ENCODE results near the gene MLLT6. TPM values are rescaled to one million over a fixed set of nuclear protein-coding genes. Genes with fewer than 3 reads are reported as not detected.

MLLT6 gene
- total RNA-seq, 4 donors from 2014 or later: 62.7 to 83.6 (median 73.0) TPM

DNA sequence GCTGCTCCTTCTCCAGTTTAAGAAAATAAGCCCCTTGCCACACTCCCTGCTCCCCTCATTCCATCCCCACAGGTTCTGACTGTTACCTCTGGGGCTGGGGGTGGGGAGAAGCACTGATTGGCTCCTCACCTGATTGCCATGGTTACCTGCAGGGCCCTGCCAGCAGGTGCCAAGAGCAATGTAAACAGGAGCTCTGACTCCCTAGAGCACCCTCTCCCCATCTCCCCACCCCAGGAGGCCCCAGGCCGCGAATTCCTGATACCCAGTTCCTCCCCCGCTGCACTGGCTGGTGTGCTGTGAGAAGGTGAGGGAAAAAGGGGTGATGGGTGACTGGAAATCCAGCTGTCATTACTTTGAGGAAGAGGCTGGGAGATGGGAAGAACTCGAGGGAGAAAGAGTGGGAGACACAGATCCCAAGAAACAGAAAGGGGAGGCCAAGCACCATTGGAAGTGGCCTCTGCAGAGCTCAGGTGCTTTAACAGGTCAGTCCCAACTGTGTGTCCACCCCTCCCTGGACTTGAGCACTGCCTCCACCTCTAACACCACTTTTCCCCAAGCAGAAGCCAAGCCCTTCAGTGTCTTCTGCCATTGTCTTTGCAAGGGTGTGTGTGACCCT is 38.6 kb downstream of the MLLT6 start:
- Histone ChIP-seq H3K27me3 (no peaks in the 10 kb centered on the region), H3K36me3 (peaks cover 1 to 19% (median 15%) of the 10 kb centered on the region in 4 donors), H3K4me1 (peaks cover 58 to 81% (median 78%) of the 10 kb centered on the region in 4 donors), H3K27ac (replicated peaks in 1 of 4) (peak overlapping the region; percentile 81 to 89 (median 86)), H3K9me3 (no peaks in the 10 kb centered on the region), H3K4me3 (no peak overlapping the region)
- 77% methylated on average over 4 of the region's 4 CpGs for WGBS
- intact Hi-C loops (cut with DNase I): no loop called here
- no peak for DNase-seq (ENCODE audit: extremely low spot score)
- TF ChIP-seq POLR2A (IDR thresholded peaks at IDR 0.05; ENCODE audit: low read depth): no peak
- no peak for TF ChIP-seq EP300 (IDR thresholded peaks at IDR 0.05)
- no peak for TF ChIP-seq CTCF (IDR thresholded peaks at IDR 0.05)
- TF ChIP-seq POLR2AphosphoS5 (IDR thresholded peaks at IDR 0.05): no peak

- intact Hi-C loops (cut with DNase I): loop anchor here (5.0 kb wide), 1 partner anchor 43 kb away; no protein-coding TSS in a partner anchor
- peak overlapping the region in 3 of 4 donors; percentile 89 to 97 (median 92) for H3K27ac ChIP-seq (replicated peaks in 1 of 4)
Measured at GRCh38 chr17:38745545-38745944, 40.5 kb downstream of the MLLT6 start.

GRCh38 chr17:38746004-38746848 is 41.2 kb downstream of the MLLT6 start:
- peak overlapping the region; percentile 89 to 97 (median 94) for H3K27ac ChIP-seq (replicated peaks in 1 of 4)

More at GRCh38 chr17:38745545-38745944, 40.5 kb downstream of the MLLT6 start:
- Histone ChIP-seq H3K9me3 (no peaks in the 10 kb centered on the region), H3K36me3 (peaks cover 0 to under 1% (median 0%) of the 10 kb centered on the region in 4 donors), H3K4me3 (no peak overlapping the region), H3K27me3 (peaks cover 0 to 6% (median 0%) of the 10 kb centered on the region in 4 donors), H3K4me1 (peaks cover 73 to 98% (median 92%) of the 10 kb centered on the region in 4 donors)
- WGBS: 34% methylated on average over 4 of the region's 4 CpGs
- TF ChIP-seq POLR2A (IDR thresholded peaks at IDR 0.05; ENCODE audit: low read depth) (no peak), POLR2AphosphoS5 (IDR thresholded peaks at IDR 0.05) (no peak), EP300 (IDR thresholded peaks at IDR 0.05) (no peak), CTCF (IDR thresholded peaks at IDR 0.05) (no peak)
- DNase-seq (ENCODE audit: extremely low spot score): no peak

DNA sequence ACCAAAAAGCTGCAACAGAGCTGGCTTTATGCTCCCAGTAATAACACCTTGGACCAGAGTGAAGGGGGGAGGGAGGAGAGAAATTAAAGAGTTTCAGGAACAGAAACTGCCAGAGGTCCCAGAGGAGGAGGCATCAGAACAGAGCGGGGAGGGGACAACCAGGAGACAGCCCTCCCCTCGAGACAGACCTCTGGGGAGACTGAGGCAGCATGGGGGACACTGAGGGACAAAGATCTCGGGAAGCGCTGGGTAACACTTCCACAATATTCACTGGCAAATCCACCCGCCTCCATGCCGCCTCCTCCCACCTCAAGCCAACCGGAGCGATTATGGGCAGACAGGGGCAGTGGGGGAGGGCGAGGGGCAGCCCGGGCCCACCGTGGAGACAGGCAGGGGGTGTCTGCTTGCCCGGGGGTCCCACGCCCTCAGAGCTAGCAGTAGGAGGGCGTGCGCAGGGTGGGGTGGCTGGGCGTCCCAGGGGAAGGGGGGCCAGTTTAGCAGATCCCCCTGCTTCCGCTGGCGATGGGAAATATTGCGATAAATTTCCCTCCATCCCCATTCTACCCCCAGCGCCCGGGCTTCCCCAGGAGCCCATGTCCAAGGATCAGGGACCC is 41.9 kb downstream of the MLLT6 start:
- DNase-seq (ENCODE audit: extremely low spot score): no peak
- intact Hi-C loops (cut with DNase I): loop anchor here (5.0 kb wide), 1 partner anchor 45 kb away; no protein-coding TSS in a partner anchor
- 9% methylated on average over 10 of the region's 21 CpGs for WGBS

More at GRCh38 chr17:38746004-38746848, 41.2 kb downstream of the MLLT6 start:
- WGBS: 50% methylated on average over 8 of the region's 8 CpGs
- H3K36me3 ChIP-seq: no peaks in the 10 kb centered on the region
- H3K9me3 ChIP-seq: no peaks in the 10 kb centered on the region
- intact Hi-C loops (cut with DNase I): loop anchor here (5.0 kb wide), 1 partner anchor 44 kb away; no protein-coding TSS in a partner anchor
- H3K4me1 ChIP-seq: peaks cover 73 to 98% (median 92%) of the 10 kb centered on the region in 4 donors
- DNase-seq (ENCODE audit: extremely low spot score): no peak
- peaks cover 0 to 6% (median 0%) of the 10 kb centered on the region in 4 donors for H3K27me3 ChIP-seq
- no peak for TF ChIP-seq POLR2A (IDR thresholded peaks at IDR 0.05; ENCODE audit: low read depth)
- H3K4me3 ChIP-seq: peak overlapping the region; percentile 81 to 95 (median 92)

More for the DNA sequence above, 41.9 kb downstream of the MLLT6 start:
- Histone ChIP-seq H3K27ac (replicated peaks in 1 of 4) (peak overlapping the region; percentile 89 to 97 (median 94)), H3K9me3 (no peaks in the 10 kb centered on the region), H3K27me3 (peaks cover 0 to 6% (median 0%) of the 10 kb centered on the region in 4 donors), H3K4me1 (peaks cover 73 to 98% (median 91%) of the 10 kb centered on the region in 4 donors), H3K36me3 (no peaks in the 10 kb centered on the region), H3K4me3 (peak overlapping the region; percentile 81 to 95 (median 92))
- no peak for TF ChIP-seq POLR2AphosphoS5 (IDR thresholded peaks at IDR 0.05)
- TF ChIP-seq EP300 (IDR thresholded peaks at IDR 0.05): no peak
- TF ChIP-seq CTCF (IDR thresholded peaks at IDR 0.05): no peak
- no peak for TF ChIP-seq POLR2A (IDR thresholded peaks at IDR 0.05; ENCODE audit: low read depth)

Data from esophagus muscularis mucosa (tissue), 4 donors.